NCI-H526 treated with DMSO at 0.1 percent for 48 hours (cell line): ENCODE measurements around the gene ICE1.
"Not testable (repeated sequence)": the region's sequence is repeated elsewhere in the genome, so short reads cannot be mapped to it uniquely, and the experiment has no call there.

Source experiments
- DNase-seq: peaks from one replicate; lab custom pipeline; 2025; lab: John Stamatoyannopoulos, UW

ICE1 gene

DNA sequence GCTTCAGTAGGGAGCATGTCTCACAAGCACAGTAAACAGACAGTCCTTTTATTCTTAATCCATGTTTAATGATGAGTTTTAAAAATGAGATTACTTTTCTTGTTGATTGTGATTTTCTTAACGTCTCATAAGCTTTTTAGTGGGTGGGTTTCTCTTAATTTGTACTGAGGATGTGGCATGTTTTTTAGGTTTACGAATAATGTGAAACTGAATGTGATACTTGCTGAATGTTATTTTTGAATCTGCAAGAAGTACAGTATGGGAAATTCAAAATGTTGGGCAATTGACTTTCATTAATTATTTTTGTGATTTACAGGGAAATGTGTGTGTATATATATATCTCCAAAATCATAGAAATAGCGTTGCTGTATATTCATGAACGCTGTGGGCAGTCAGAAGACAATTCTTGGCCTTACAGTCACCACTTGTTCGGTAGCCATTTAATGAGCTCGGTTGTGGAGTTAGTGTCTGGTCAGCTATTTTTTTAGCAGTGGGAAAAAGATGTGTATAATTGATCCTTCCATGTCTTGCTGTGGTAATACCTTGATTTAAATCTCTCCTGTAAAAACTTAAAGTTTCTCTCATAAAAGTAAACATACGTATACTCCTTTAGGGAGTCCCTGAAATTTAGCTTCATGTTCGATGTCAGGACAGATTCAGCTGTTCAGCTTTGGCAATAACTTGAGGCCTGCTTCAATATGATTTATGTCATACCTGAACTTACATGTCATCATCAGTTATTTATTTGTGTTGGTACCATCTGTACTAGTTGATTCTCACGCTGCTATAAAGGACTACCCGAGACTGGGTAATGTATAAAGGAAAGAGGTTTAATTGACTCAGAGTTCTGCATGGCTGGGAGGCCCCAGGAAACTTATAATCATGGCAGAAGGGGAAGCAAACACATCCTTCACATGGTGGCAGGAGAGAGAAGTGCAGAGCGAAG, 15.0 kb downstream of the ICE1 start:
- DNase-seq = no peak

DNA sequence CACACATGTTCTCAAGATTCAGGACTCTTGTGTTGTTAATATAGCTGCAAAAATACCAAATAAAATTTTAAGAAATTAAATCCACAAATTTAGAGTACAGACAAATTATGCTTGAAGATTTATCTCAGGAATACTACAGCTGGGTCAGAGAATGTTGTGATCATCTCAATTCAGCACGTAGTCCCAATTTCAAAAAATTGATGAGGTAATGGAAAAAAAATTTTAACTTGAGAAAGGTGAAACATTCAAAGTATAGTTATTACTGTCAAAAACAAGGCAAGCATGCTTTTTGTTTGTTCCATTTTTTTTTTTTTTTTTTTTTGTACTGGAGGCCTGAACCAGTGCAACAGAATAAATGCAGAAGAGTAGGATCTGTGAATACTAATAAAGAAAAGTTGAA, 29.4 kb downstream of the ICE1 start:
- DNase-seq = no peak

DNA sequence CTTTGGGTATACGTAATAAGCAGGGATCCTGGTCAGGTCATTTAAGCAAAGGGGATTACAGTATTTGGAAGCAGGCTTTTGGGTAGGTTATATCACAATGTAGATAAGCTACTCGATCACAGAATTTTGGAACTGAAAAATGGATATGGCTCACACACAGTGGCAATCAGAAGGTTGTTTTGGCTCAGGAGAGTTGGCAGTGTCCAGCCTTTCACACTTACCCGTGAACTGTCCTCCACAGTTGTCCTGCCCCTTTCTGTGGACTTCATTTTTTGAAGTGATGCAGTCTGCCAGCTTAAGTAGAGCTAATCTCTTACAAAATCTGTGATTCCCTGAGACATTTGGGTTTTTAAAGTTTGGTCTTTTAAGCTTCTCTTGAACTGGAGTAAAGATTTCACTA, 30.7 kb downstream of the ICE1 start:
- DNase-seq = no peak

DNA sequence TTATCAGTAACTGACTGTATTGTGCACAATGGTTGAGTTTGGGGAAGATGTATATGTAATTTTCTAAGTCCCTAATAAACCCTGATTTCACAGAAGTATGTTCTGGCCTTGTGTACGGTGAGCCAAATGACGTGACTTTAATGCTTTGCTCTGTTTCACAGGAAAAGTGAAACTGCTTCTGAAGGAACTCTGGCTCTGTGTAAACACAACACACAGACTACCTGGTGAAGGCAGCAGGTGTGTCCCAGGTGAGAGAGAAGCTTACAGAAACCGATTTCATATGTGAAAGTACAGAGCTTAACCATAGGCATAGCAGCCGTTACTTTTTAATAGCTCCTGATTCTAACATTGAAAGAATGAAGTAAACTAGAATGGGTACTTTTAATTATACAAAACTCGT, 31.9 kb downstream of the ICE1 start:
- DNase-seq = no peak

DNA sequence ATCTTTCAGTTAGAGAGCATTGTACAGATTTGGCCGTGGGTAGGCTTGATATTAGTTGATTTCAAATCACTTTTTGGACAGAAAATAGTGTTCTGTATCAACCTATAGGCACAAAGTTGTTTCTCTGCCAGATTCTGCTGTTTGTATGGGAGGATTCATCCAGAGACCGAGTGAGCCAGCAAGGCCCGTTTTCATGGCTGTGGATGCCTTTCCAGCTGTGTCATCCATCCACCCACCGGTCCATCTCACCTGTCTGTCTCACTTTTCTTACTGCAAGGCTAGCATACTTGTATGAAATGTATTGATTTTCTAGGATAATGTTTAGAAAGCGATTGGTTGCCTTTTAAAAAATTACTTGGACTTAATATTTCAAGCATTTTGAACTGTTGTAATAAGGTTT, 34.4 kb downstream of the ICE1 start:
- DNase-seq = no peak

DNA sequence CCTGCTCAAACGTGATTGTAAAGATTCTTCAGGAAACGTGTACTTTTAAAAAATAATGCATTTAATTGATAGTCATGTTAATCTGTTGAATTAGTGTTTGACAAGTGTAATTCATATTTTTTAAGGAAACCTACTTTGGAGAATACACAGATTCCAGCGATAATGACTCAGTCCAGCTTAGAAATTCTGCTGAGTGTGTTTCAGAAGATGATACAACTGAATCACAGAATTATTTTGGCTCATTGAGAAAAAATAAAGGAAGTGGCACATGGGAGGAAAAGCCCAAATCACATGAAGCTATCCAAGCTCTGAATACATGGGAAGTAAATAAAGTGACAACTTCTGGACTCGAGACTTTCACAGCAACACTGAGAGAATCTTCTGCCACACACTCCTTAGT, 37.8 kb downstream of the ICE1 start:
- DNase-seq = no peak

DNA sequence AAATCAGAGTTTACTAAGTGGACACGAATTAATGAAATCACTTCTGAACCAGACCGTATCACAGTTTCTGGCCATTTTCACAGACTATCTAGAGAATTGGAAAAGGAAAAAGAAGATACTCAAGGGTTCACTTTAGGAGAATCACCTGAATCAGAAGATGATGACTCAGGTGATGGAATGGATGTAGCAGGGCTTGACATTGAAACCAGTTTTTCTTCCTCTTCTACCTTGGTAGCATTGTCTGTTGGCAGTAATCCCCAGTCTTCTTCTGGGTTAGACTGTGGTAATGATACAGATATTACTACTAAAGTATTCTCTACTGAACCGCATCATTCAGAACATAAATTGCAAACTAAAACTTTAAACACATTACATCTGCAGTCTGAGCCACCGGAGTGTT, 38.5 kb downstream of the ICE1 start:
- no peak for DNase-seq

DNA sequence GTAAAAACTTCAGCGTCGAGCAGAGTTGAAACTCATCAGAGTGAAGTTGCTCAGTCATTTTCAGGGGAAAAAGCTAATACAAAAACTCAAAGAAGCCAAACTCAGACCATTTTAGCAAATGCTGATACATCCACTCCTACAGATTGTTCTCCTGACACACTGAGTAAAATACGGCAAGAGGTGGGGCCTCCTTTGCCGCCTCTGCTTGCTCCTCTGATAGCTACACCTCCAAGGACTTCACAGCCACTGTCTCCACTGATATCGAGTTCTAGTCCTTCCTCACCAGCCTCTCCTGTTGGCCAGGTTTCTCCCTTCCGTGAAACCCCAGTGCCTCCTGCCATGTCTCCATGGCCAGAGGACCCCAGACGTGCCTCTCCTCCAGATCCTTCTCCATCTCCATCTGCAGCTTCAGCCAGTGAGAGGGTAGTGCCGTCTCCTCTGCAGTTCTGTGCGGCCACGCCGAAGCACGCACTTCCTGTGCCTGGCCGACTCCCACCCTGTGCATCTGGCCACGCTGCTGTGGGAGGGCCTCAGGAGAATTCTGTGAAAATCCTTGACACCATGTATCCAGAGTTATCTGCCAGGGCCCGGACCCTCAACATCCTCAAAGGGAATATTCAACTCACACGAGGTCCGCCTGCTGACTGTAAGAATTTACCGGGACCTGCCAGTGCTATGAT, 41.7 kb downstream of the ICE1 start:
- DNase-seq = no peak

DNA sequence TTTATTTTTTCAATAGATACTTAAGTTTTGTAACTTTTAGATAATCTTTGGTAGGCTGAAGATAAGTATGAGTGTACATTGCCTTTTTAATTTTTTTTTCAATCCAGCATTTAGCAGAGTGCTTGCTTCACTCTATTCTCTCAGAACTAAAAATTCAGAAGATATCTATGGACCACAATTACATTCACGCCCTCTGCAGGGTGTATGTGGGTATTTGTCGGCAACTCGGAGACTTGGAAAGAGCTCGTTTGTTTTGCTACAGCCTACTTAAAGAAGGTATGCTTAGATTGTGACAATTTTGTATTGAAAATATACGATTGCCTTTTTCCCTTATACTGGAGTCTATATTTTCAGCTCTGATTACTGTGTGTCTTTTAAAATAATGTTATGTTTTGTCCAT, 43.8 kb downstream of the ICE1 start:
- no peak for DNase-seq

DNA sequence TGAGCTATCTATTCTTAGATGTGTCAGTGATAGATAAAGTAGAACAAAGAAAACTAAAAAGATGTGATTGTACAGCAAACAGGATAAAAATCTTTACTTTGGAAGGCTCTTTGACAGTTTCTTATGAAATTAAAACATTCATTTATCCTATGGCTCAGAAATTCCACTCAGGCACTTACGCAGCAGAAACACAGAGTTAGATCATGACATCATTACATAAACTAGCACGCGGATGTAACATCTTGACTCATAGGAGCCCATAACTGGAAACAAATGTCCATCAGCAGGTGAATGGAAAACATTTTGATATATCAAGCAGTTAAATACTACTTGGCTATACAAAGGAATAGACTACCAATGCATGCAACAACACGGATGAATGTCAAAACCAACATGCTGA, 45.3 kb downstream of the ICE1 start:
- DNase-seq = no peak

DNA sequence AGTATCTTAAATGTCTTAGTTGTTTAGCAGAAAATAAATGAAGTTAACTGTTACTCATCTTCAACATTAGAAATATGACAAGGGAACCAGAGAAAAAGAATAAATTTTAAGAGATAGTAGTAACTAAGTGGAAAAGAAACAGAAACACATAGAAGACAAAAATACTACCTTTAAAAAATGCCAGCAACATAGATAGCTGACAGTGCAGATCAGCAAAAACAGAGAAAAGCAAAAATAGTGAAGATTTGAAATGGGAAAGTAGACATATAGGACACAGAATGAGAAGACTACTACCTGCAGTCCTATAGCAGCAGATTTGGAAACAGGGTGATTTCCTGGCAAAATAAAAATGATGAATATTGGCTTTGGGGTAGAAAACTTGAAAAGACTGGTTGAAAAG, 48.5 kb downstream of the ICE1 start:
- no peak for DNase-seq

DNA sequence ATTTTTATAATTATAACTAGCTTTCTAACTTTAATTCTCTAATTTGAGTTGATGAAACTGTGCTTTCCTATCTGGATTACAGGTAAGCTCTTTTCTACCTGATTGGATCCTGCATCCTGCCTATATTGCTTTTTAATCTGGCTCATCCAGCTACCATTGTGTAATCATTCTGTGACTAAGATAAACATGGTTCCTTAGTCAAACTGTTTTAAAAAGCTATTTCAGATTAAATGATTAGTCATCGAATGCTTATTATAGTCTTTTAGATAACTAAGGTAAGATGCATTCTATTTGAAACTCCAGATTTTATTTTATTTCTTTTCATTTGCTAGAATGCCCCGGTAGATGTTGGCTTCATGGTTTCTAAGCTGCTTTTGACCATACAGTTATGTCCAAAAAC, 50.7 kb downstream of the ICE1 start:
- no peak for DNase-seq

DNA sequence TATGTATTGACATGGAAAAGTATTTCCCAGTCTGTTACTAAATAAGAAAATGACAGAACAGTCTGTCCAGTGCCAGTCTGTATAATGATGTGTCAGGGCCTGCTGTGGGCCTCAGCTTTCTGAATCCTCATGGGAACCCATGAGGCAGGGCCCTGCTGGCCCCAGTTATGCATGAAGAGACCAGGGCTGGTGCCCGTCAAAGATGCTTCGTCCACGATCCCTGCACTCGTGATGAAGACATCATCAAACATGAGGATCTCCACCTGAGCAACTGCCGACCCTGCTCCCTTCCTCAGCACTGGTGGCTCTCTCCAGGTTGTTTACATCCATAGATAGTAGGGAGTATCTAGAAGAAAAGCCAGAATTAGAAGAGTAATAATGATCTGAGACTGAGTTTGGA, 52.5 kb downstream of the ICE1 start:
- no peak for DNase-seq

DNA sequence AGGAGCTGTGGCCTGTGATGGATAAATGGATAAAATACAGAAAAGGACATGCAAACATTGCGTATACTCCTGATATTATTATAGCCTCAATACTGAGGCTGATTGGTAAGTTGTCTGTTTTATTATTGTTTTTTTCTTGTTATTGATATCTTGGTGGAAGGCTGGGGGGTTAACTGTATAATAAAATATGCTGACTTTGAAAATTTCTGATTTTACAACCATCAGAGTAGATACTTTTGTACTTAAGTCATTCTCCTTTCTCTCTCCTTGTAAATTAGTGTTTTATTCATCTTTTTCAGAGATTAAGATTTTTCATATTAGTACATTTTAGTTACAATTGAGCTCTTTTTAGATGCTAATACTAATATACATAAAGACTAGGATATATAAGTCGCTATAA, 53.5 kb downstream of the ICE1 start:
- no peak for DNase-seq

DNA sequence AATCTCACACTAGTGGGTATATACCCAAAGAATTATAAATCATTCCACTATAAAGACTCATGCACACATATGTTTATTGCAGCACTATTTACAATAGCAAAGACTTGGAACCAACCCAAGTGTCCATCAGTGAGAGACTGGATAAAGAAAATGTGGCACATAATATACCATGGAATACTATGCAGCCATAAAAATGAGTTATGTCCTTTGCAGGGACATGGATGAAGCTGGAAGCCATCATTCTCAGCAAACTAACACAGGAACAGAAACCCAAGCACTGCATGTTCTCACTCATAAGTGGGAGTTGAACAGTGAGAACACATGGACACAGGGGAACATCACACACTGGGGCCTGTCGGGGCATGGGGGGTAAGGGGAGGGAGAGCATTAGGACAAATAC, 57.1 kb downstream of the ICE1 start:
- not testable (repeated sequence) for DNase-seq

DNA sequence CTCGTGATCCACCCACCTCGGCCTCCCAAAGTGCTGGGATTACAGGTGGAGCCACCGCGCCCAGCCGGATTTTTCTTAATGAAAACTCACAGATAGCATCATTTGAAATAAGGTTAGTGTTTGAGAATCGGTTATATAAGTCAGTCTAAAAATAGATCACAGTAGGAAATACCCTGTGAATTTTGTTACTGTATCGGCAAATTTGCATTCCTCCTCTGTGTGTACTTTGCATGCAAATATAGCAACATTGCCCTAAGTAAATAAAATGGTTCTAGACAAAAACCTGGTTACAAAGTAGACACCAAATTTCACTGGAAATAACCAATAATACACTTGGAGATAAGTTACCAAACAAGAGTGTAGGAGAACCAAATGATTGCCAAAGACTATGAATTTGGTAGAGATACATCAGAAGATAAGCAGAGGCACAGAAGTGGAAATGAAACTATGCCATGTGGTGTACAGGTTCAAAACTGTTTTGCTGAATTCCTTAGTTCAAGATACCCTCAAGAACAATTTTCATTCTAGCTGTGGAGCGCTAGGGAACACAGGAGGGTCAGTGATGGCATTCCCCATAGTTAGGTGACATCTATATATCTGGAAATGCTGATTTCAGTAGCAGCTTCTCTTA, 58.1 kb downstream of the ICE1 start:
- DNase-seq = peak; percentile 91

DNA sequence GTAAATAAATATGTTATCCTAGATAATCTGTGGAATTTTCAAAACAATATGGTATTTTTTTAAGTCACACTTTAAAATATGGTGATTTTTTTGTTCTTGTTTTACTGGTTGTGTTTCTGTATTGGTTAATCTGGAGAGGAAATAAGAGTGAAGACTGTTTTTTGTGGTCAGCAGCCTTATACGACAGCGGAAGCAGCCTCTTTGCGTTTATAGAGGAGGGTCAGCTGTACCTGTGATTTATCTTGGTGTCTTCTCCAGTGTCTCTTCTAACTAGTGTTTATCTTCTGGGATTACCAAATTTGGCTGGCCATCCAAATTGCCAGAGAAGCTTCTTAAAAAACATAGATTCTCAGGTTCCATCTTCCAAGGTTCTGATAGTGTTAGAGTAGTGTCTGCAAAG, 58.7 kb downstream of the ICE1 start:
- DNase-seq = no peak

DNA sequence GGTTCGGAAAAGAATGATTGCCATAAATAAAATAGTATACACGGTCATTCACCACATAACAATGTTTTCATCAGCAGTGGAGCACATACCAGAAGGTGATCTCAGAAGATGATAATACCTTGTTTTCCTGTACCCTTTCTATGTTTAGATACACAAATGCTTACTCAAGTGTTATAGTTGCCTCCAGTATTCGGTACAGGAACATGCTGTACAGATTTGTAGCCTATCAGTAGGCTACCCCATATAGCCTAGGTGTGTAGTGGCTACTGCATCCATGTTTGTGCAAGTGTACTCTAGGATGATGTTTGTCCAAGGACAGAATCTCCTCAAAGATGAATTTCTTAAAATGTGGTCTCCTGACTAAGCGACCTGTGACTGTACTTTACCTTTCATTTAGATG, 59.2 kb downstream of the ICE1 start:
- DNase-seq = no peak

DNA sequence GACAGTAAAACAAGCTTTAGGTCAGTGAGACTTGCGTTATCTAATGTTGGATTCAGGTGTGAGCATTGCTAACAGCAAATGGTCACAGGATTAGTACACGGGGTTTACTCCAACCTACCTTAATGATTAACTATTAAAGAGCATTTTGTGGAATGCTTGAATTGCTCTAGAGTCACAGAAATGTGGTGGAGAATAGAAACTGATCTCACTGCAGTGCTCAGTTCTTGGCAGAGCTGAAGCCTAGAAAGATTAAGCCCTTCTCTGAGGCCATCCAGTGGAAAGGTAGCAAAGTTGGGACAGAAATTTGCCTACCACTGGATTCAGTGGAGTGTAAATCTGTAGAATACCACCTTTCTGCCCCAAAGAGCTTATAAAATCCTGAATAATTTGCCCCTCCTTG, 60.9 kb downstream of the ICE1 start:
- DNase-seq = no peak

DNA sequence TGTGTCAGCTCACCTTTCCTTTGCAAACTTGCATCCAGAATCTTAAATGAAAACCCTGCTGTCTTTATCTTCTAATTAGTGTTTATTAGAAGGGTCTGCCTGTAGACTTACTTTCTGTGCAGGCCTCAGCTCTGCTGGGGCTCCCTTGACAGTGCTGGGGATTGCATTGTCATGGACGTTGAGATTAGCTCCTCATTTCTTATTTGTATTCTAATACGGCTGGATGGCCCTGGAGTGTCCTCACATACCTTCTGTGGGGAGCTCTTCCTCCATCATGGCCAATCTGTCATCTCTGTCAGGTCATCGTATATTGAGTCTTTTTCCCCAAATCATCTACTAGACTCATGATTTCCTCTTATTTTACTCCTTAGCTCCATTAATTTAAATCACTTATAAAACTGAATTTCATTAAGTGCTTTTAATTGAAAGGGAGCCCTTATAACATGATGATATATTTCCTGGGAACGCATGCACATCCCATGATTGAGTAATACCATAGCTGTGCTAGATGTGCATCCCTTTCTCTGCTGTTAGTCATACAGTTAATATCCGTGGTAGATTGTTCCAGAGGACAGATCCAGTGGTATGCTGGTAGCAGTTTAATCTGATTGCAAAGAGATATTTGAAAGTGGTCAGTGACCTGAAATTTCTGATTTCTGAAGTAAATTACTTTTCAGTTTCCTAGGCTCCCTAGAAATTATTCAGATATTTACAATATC, 61.6 kb downstream of the ICE1 start:
- no peak for DNase-seq

DNA sequence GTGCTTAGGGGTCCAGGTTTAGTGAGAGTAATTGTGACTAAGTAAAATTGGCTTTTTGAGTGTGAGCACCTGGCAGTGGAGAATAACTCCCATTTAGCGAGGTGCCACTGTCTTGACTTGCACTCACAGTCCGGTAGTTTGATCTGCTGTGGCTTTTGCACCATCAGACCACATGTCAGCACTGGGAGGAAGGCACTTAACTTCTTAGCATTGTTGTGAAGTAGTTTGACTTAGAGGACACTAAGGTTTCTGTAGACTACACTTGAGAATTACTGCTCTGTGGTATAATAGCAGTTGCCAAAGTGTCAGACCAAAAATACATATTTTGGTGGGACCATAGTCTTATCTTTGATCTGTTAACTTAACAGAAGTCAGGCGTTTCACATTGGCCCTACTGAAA, 63.6 kb downstream of the ICE1 start:
- DNase-seq = no peak

DNA sequence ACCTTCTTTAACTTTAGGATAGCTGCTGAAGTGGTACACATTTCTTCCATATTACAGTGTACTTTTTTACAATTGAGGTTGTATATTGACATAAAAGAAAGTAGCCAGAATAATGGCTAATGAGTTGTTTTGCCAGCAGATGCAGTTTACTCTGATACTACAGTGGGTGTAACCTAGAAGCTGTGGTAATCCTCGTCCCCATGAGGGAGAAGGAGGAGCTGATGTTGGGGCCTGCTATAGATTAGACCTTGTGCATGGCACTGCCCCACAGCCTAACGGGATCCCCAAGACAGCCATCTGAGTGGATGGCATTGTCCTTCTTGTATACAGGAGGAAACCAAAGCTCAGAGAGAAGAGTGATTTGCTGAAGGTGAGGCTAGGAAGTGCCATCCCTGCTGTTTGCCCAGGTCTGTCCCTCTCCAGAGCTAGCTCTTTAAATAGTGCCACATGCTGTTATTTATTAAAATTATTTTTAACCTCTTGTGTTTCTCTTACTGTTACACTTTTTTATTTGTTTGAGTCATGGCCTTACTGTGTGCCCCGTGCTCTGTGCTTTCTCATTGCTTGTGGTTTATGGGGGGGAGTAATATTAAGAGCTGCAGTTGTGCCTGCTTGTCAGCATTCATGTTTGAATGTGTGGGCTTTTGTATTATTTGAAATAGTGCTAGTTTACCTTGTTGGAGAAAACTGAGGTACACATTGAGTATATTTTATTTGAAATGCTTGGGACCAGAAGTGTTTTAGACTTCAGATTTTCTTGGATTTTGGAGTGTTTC, 65.3 kb downstream of the ICE1 start:
- DNase-seq = no peak
